ENCODE data around the gene ZNF585A. TPM values are rescaled to one million over a fixed set of nuclear protein-coding genes. Genes with fewer than 3 reads are reported as not detected.

Gene ZNF585A
- total RNA-seq, 1 experiment from 2014 or later, result 6.4 TPM

Other genes starting within 250 kb of the ZNF585A start
- 10.6 and 13.7 TPM in 2 replicates for gene ZNF420, start 94.3 kb downstream of the ZNF585A start, total RNA-seq (2021)
- gene ZNF585B, start 37.8 kb upstream of the ZNF585A start, total RNA-seq (2021), result 7.5 and 10.6 TPM in 2 replicates
- 7.2 and 7.6 TPM in 2 replicates for gene ZNF383, start 45.5 kb upstream of the ZNF585A start, total RNA-seq (2021)
- gene ZNF527, start 198.4 kb upstream of the ZNF585A start, total RNA-seq (2021), result 5.2 and 5.8 TPM in 2 replicates